ENCODE measurements around the gene NRL. TPM values are rescaled to one million over a fixed set of nuclear protein-coding genes. Genes with fewer than 3 reads are reported as not detected.

NRL gene
- total RNA-seq, 1 experiment from 2014 or later, result 2.3 TPM

DNA sequence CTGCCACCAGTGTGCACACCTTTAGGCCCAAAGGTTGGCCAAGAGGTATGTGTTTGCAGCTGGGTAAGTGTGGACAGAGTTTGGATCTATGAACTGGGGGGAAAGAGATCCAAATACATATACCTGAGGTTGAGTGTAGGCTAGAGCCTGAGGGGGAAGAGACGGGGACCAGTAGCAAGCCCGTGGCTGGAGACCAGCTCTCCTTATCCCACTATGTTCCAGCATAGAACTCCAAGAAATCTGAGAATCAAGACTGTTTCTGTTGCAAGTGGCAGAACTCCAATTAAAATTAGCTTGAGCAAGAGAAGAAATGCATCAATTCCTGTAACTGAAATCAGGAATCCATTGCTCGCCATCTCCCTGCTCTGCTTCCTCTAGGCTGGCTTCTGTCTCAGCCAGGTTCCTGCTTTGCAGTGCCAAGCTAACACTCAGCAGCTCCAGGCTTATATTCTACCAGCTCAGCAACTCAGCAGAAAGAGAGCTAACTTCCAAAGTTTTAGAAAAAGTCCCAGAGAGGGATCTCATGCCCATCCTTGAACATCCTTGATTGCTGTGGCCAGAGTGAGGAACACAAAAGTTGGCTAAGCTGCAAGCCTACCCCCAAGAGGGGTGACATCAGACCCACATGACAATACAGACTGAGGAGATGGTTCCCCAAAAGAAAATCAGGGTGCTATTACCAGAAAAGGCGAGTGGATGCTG lies 22.1 kb downstream of the NRL start:
- Histone ChIP-seq H3F3A (ENCODE audit: insufficient read depth, low read depth) (peaks cover 4% of the 10 kb centered on the region; the same call in 1 of the 2 replicates), H4K20me1 (ENCODE audit: insufficient read depth) (no peaks in the 10 kb centered on the region), H3K27ac (no peak overlapping the region), H3K79me2 (ENCODE audit: low read depth) (peaks cover 12% of the 10 kb centered on the region), H3K9me3 (ENCODE audit: insufficient read depth, low read depth) (no peaks in the 10 kb centered on the region), H3K4me1 (replicated peaks; ENCODE audit: insufficient read depth) (peaks cover 12% of the 10 kb centered on the region), H2AFZ (no peak overlapping the region), H3K36me3 (ENCODE audit: low read depth) (no peaks in the 10 kb centered on the region), H3K4me2 (no peak overlapping the region), H3K9me2 (ENCODE audit: insufficient read depth) (0 out of 2 replicates have a peak, but pooled peaks cover 3% of the 10 kb centered on the region), H3K4me3 (no peak overlapping the region), H3K27me3 (ENCODE audit: insufficient read depth, low read depth) (no peaks in the 10 kb centered on the region)
- CTCF ChIA-PET, result interaction anchor here (0.9 kb wide), 1 partner anchor 34 kb away, joined by 3 read pairs; no protein-coding TSS in a partner anchor
- TF ChIP-seq, protein P1, sequence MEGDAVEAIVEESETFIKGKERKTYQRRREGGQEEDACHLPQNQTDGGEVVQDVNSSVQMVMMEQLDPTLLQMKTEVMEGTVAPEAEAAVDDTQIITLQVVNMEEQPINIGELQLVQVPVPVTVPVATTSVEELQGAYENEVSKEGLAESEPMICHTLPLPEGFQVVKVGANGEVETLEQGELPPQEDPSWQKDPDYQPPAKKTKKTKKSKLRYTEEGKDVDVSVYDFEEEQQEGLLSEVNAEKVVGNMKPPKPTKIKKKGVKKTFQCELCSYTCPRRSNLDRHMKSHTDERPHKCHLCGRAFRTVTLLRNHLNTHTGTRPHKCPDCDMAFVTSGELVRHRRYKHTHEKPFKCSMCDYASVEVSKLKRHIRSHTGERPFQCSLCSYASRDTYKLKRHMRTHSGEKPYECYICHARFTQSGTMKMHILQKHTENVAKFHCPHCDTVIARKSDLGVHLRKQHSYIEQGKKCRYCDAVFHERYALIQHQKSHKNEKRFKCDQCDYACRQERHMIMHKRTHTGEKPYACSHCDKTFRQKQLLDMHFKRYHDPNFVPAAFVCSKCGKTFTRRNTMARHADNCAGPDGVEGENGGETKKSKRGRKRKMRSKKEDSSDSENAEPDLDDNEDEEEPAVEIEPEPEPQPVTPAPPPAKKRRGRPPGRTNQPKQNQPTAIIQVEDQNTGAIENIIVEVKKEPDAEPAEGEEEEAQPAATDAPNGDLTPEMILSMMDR (conservative IDR thresholded peaks at IDR 0.05), result no peak
- TF ChIP-seq EZH2 (IDR thresholded peaks at IDR 0.05; ENCODE audit: low read depth), result no peak
- BruUV-seq (replicated peaks), result no TSS peak
- POLR2A ChIA-PET (ENCODE audit: unreplicated experiment), result no interaction called here
- intact Hi-C loops (cut with micrococcal nuclease; ENCODE audit: unreplicated experiment), result loop anchor here (5.0 kb wide), 1 partner anchor 70 kb away; the partner anchor contains the start of gene IRF9
- no peak for DNase-seq

DNA sequence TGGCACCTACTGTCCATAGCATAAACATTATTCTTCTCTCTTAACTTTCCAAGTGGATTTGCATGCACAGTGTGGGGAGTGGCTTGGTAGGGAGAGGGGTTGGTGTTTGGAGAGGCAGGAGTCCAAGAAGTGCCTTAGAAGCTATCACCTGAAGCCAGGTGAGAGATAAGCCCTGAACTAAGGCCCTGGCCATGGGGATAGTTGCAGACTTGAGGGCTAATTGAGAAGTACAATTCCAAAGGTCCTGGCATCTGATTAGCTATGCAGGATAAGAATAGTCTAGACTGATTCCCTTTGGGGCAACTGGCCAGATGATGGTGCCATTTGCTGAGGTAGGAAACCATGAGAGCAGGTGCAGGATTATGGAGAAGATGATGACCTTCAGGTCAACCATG lies 22.6 kb downstream of the NRL start:
- intact Hi-C loops (cut with micrococcal nuclease; ENCODE audit: unreplicated experiment), result loop anchor here (5.0 kb wide), 1 partner anchor 70 kb away; the partner anchor contains the start of gene IRF9
- ChIA-PET CTCF (interaction anchor here (0.6 to 0.9 kb wide), 4 partner anchors 34 to 159 kb away, joined by 3 to 7 read pairs (median 4); no protein-coding TSS in a partner anchor), POLR2A (ENCODE audit: unreplicated experiment) (no interaction called here)
- Histone ChIP-seq H3K4me3 (no peak overlapping the region), H3K36me3 (ENCODE audit: low read depth) (no peaks in the 10 kb centered on the region), H2AFZ (no peak overlapping the region), H3K9me2 (ENCODE audit: insufficient read depth) (0 out of 2 replicates have a peak, but pooled peaks cover 3% of the 10 kb centered on the region), H3F3A (ENCODE audit: insufficient read depth, low read depth) (peaks cover 4% of the 10 kb centered on the region; the same call in 1 of the 2 replicates), H3K9me3 (ENCODE audit: insufficient read depth, low read depth) (no peaks in the 10 kb centered on the region), H3K4me2 (no peak overlapping the region), H3K4me1 (replicated peaks; ENCODE audit: insufficient read depth) (peaks cover 12% of the 10 kb centered on the region), H4K20me1 (ENCODE audit: insufficient read depth) (no peaks in the 10 kb centered on the region), H3K79me2 (ENCODE audit: low read depth) (peaks cover 12% of the 10 kb centered on the region), H3K27ac (no peak overlapping the region), H3K27me3 (ENCODE audit: insufficient read depth, low read depth) (no peaks in the 10 kb centered on the region)
- TF ChIP-seq, protein P1 (conservative IDR thresholded peaks at IDR 0.05), result no peak
- TF ChIP-seq EZH2 (IDR thresholded peaks at IDR 0.05; ENCODE audit: low read depth), result no peak
- BruUV-seq (replicated peaks), result no TSS peak
- DNase-seq, result no peak

DNA sequence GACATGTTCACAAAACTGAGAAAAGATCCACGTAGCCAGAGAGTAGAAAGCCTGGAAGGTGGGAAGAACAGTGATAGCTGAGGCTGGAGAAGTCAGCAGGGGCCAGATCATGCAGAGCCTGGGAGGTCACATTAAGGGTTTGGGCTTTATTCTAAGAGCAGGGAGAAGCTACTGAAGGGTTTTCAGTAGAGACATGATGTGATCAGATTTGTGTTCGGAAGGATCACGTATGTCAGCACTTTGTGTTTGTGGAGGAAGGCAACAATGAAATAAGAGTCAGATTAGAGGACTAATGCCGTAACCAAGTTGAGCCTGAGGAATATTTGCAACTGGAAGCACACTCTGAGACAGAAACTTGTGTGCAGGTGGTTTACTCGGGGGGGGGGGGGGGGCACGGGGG lies 24.9 kb downstream of the NRL start:
- Histone ChIP-seq H2AFZ (no peak overlapping the region), H3K4me2 (no peak overlapping the region), H3K4me1 (replicated peaks; ENCODE audit: insufficient read depth) (peaks cover 8% of the 10 kb centered on the region), H3K4me3 (no peak overlapping the region), H3K27ac (no peak overlapping the region), H3K79me2 (ENCODE audit: low read depth) (peaks cover 2% of the 10 kb centered on the region; the same call in 1 of the 2 replicates), H3K27me3 (ENCODE audit: insufficient read depth, low read depth) (no peaks in the 10 kb centered on the region), H3K36me3 (ENCODE audit: low read depth) (no peaks in the 10 kb centered on the region), H3F3A (ENCODE audit: insufficient read depth, low read depth) (peaks cover 4% of the 10 kb centered on the region; the same call in 1 of the 2 replicates), H3K9me3 (ENCODE audit: insufficient read depth, low read depth) (no peaks in the 10 kb centered on the region), H3K9me2 (ENCODE audit: insufficient read depth) (0 out of 2 replicates have a peak, but pooled peaks cover 3% of the 10 kb centered on the region), H4K20me1 (ENCODE audit: insufficient read depth) (no peaks in the 10 kb centered on the region)
- ChIA-PET POLR2A (ENCODE audit: unreplicated experiment) (interaction anchor here (0.6 kb wide), 1 partner anchor 352 kb away, joined by 3 read pairs; no protein-coding TSS in a partner anchor), CTCF (interaction anchor here (1.1 to 1.2 kb wide), 2 partner anchors 19 to 32 kb away, joined by 5 read pairs; no protein-coding TSS in a partner anchor)
- TF ChIP-seq, protein P1 (conservative IDR thresholded peaks at IDR 0.05), result no peak
- TF ChIP-seq EZH2 (IDR thresholded peaks at IDR 0.05; ENCODE audit: low read depth), result no peak
- no peak for DNase-seq
- no TSS peak for BruUV-seq (replicated peaks)
- intact Hi-C loops (cut with micrococcal nuclease; ENCODE audit: unreplicated experiment), result loop anchor here (1.0 to 5.0 kb wide), 3 partner anchors 32 to 75 kb away; partner anchors contain the start of gene IRF9

Data from PC-9 (cell line).